Amniotic epithelial cell (primary cell): ENCODE measurements around the gene GCN1.

Source experiments
- DNase-seq: peaks from one replicate; pipeline ENCODE4 v3.0.0-alpha.2; 2010; ENCODE audit warnings: low read depth

The GCN1 gene

DNA sequence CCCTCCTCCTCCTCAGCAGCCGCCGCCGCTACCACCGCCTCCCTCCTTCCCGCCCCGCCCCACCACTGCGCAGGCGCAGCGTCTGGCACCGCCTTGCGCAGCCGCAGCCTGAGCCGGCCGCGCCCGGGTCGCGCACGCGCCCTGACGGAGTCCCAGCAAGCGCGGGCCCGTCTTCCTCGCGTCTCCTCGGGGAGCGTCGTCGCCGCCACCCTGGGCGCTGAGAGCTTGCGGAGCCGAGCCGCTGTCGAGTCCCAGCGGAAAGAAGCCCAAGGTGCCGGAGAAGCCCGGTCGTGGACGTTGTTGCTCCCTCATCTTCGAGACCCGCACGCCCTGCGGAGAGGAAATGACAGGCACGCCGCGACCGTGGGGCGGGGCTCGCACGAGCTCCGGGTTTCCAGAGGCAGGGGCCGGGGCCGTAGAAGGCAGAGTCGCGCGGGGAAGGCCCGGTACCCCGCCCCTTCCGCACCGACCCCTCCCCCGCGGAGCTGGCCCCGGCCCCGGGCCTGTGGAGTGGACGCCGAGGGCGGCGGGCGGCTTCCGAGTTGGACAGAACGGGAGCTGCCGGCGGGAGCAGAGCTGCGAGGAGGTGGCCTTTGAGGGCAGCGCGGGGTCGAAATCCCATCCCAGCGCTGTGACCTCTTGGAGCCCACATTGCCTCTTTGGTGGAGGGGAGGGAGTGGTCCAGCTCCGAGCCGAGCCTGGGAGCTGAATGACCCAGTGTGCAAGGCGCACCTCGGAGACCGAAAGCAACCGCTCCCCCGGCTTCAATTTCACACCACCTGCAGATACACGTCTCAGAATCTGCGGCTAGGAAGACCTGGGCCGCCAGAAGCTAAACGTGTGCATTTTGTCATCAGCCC is 77.5 kb downstream of the GCN1 start:
- DNase-seq: peak; percentile 10

DNA sequence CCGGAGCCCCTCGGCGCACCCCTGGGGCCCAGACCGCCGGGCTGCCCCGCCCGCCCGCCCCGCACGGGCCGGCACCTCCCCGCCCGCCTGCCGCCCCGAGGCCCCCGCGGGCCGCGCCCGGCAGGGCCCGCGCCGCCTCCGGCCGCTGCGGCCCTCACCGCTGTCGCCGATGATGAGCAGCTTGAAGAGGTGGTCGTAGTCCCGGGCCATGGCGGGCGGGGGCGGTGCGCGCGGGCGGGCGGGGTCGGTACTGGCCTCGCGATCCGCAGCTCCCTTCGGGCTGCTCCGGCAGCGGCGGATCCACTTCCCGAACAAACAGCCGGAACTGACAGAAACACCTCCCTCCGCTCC is 78.1 kb downstream of the GCN1 start, which contains the start of gene RAB35:
Gene RAB35 (minus strand): TSS at position 313 of the 351 bp plus-strand sequence. CDS start 103 bp downstream, at position 210.
- peak; percentile 86 for DNase-seq

- DNase-seq: peak; percentile 32
Measured at GRCh38 chr12:120115692-120116440, 78.6 kb downstream of the GCN1 start.

DNA sequence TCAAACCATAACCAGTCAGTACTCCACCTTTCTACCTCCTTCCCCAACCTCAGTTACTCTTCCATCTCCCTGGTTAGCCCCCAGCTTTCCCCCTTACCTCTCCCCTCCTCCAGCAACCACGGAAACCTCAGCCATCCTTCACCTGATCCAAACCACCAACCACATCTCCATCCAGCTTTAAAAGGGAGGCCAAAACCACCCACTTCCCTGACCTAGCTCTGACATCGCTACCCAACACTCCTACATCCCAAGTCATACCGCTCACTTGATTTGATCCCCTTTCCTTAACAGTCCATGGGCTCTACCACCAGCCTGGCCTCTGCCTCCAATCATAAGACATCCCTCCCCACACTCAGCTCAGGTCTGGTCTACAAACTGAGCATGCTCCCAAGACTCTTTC is 79.4 kb downstream of the GCN1 start:
- peak; percentile 48 for DNase-seq

DNA sequence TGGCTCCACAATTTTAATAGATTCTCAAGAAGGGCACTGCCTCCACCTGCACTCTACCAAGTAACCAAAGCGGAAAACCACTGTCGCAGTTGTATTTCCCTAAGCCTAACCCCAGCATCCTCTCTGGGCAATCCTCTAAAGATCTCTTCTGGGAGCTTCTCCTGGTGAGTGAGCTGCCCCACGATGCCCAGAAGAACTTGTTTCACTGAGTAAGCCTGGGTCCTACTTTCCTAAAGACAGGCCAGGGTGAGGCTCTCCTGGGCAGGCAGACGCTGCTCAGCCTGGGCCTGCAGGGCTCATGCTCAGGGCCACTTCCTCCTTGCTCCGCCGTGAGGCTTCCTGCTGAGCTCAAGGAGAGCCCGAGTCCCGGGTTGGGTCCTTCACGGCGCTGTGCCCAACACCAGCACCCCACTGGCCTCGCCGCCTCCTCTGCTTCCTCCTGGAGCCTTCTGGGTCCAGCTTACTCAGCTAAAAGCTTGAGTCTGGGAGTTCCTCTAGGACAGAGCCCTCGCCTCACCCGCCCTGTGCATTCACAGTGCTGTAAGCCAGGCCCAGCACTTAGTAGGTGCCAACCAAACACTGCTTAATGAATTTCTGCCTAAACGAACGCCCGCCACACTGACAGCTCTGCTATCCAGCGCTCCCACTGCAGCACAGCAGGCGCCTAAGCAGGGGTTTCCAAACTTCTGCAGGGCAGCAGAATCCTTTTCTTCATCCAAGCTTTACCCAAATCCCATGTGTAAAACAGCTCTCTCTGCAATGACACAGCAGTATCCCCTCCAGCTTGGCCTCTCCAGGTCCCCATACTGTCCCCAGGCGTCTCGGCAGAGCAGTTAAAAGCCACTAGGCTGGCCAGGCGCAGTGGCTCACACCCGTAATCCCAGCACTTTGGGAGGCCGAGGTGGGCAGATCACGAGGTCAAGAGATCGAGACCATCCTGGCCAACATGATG is 83.7 kb downstream of the GCN1 start:
- no peak for DNase-seq

- no peak for DNase-seq
Measured at GRCh38 chr12:120109570-120110267, 84.8 kb downstream of the GCN1 start.

DNA sequence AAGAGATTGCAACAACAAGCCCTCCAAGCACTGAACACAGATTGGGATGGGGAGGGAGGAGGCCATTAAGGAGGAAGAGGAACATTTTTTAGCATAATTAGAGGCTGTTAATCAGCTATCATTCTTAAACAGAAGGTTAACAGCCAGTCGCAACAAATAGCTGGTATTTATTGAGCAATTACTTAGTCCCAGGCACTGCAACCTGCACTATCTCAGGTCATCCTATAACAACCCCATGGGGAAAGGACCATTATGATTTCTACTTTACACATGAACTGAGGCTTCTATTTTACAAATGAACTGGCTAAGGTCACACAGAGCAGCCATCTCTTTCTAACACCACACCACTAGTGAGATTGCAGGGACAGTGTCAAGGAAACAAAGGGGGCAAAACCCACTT is 88.4 kb downstream of the GCN1 start:
- DNase-seq: no peak

- DNase-seq: no peak
Measured at GRCh38 chr12:120103371-120103770, 91.1 kb downstream of the GCN1 start.

- DNase-seq: no peak
Measured at GRCh38 chr12:120103044-120103338, 91.5 kb downstream of the GCN1 start.

DNA sequence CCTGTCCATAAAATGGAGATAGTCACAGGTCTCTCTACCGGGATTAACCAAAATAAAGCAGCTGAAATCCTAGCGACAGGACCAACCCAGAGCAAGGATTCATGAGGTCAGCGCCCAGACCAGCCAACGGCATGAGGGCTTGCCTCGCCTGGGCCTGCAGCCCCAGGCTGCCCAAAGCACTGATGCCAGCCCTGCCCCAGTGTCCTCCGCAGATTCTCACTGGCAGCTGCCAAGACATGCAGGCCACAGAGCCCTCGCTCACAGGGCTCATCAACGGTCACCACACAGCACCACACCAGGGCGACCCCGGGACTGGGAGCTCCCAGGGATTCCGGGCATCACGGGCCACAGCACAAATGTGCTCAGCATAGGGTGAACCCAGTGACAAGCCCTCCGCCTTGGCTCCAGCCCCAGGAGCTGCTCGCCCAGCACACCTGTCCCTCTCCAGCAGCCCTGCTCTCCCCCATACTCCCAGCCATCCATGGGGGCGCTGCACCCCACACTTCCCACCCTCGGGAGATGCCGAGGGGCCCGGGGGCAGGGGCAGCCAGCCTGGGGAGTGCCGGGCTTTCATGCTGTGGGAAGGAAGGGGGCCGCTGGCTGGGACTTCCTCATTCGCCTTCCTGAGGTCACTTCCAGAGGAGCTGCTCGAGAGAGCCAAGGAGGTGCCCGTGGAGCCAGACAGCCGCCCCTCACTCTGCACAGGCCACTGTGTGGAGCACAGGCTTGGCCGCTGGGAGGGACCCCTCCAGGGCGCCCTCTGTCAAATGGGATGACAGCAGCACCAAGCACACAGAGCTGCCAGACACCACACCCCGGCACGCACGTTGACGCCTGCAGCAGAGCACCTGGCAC is 92.1 kb downstream of the GCN1 start:
- DNase-seq: no peak

DNA sequence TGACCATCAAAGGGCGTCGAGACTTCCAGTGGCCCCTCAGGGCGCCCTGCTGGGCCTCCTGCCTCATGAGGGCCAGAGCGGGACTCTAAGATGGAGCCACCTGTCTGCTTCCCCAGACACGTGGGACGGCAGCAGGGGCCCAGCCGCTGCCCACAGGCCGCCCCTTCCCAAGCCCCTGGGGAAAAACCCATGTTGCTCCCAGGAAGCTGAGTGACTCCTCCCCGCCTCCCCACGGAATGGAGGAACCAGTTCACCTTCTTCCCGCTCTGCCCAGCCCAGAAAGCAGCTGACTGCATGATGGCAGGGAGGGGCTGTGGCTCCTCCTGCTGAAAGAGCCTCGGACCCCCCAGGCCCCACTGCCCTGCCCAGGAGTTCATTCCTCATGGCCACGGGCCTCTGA is 92.9 kb downstream of the GCN1 start:
- DNase-seq: no peak

- DNase-seq: no peak
Measured at GRCh38 chr12:120101182-120101581, 93.3 kb downstream of the GCN1 start.

- DNase-seq: peak; percentile 27
Measured at GRCh38 chr12:120100630-120101029, 93.9 kb downstream of the GCN1 start.

DNA sequence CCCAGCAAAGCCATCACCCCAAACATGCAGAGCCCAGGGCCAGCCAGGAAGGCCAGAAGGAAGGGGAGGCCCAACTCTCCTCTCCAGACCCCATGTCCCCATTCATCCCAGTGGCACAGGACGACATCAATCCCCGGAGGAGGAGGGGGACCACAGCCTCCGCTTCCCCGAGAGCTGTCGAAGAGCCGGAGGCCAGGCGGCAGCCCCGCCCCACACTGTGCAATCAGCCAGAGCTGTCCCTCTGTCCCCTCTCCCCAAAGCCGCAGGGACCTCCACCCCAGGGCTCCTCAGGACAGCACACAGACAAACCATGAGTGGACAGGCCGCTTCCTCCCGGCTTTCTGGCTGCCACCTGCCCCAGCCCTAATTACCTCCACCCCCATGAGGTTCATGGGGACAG is 94.8 kb downstream of the GCN1 start:
- no peak for DNase-seq

DNA sequence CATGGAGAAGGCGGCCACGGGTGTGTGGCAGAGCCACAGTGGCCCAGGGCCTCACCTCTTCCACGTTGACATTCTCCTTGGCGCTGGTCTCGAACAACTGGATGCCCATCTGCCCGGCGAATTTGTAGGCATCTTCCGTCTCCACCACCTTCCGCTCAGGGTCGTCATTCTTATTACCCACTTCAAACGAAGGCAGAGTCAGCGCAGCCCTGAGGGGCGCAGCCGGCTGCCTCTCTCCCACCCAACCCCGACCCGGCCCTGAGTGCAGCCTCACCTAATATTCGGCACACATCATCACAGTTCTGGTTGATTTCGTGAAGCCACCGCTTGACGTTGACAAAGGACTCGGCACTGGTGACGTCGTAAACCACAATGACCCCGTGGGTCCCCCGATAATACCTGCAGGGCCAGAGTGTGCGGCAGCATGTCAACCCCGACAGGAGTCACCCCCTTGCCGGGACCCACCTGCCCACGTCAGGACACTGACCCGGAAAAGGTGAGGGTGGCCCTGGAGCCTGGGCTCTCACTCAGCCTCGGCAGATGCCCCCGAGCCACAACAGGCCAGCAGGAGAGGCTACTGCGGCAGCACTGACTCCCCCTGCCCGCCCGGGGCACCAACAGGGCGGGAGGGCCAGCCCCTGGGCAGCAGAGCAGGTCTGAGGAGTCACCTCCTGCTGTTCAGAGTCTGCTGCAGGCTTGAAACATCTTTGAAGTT is 95.6 kb downstream of the GCN1 start:
- no peak for DNase-seq

DNA sequence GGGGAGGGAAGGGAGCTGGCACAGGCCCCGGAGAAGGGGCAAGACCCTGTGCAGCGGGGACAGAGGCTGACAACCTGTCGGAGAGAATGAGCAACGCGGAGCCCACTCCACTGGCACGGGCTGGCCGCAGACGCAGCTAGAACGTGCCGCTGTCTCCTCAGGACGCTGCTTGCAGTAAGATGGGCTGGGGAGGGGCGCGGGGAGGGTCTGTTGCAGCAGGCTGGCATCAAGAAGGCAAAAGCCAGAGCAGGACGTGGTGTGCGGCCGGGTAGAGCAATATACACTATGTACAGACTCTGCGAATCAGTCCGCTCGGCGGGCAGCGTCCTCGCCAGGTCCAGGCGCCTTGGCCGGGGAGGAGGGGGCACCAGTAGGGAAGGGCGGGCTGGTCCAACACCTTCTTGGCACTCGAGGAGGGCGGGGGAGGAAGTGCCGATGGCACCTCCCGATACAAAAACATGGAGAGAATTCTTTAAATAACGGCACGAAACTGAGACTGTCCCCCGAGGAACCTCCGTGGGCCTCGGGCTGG is 97.8 kb downstream of the GCN1 start:
- no peak for DNase-seq

DNA sequence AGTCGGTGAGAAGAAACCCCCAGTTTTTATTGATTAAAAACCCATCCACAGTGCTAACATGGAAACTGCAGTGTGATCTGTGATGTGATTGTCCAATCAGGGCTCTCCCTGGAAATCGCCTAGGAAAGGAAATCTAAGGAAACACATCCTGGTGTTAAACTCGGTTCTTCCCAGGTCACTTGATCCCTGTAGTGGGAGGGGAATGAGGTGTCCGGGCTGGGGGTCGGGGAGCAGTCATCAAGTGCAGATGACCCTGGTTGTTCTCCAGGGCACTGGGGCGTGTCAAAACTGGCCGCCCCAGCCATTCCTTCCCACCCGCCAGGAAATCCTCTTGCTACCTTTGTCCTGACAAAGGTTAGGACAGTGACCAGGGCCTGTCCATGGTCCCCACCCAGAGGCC is 98.8 kb downstream of the GCN1 start:
- no peak for DNase-seq

- DNase-seq: no peak
Measured at GRCh38 chr12:120095331-120095730, 99.2 kb downstream of the GCN1 start.

DNA sequence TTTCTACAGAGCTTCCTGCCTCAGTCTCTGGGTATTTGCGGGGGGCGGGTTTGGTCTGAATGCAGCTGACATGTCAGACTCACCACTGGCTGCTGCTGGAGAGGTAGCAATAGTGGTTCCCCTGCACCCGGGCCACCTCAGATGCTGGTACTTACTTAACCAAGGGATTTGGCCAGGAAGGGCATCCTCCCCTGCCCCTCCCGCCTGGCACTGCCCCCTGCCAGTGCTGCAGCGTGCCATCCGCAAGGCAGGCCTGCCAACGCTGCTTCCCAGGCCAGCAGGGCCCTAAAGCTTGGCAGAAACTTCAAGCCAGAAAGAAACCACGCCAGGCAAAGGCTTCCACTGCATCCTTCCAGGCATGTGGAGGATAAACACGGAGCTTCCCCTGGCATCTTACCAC is 100.0 kb downstream of the GCN1 start:
- no peak for DNase-seq
